GM23248 (cell line): ENCODE measurements around the gene FGF10. TPM values are rescaled to one million over a fixed set of nuclear protein-coding genes. Genes with fewer than 3 reads are reported as not detected.

ENCODE experiments used
- DNase-seq: peaks from one replicate; pipeline ENCODE4 v3.0.0-alpha.2; 2015
- H2AFZ ChIP-seq: fragments of 200-600 bp; sonication (generic); 2 replicates; pipeline ENCODE4 v1.6.1; 2016; ENCODE audit warnings: antibody characterized with exemption
- H3F3A ChIP-seq: fragments of 200-600 bp; sonication (generic); 2 replicates; pipeline ENCODE4 v1.6.1; 2016; ENCODE audit warnings: mild to moderate bottlenecking, antibody characterized with exemption, mixed run types; ENCODE audit not compliant: insufficient read depth
- H3K27ac ChIP-seq: fragments of 200-600 bp; sonication (generic); 2 replicates; pipeline ENCODE4 v1.5.1; 2016; ENCODE audit warnings: mild to moderate bottlenecking
- H3K27me3 ChIP-seq: fragments of 200-600 bp; sonication (generic); replicated peaks from 2 replicates; pipeline ENCODE4 v1.6.1; 2016; ENCODE audit warnings: mild to moderate bottlenecking; ENCODE audit not compliant: insufficient read depth
- H3K36me3 ChIP-seq: fragments of 200-600 bp; sonication (generic); 2 replicates; pipeline ENCODE4 v1.6.1; 2016; ENCODE audit warnings: low read depth, mild to moderate bottlenecking
- H3K4me1 ChIP-seq: fragments of 200-600 bp; sonication (generic); 2 replicates; pipeline ENCODE4 v1.6.1; 2016; ENCODE audit warnings: mild to moderate bottlenecking; ENCODE audit not compliant: insufficient read depth
- H3K4me2 ChIP-seq: fragments of 200-600 bp; sonication (generic); one replicate; pipeline ENCODE4 v1.6.1; 2016; ENCODE audit warnings: mild to moderate bottlenecking; ENCODE audit not compliant: unreplicated experiment
- H3K4me3 ChIP-seq: fragments of 200-600 bp; sonication (generic); 2 replicates; pipeline ENCODE4 v1.5.1; 2016; ENCODE audit warnings: mild to moderate bottlenecking
- H3K79me2 ChIP-seq: fragments of 200-600 bp; sonication (generic); 2 replicates; pipeline ENCODE4 v1.6.1; 2016; ENCODE audit warnings: mild to moderate bottlenecking; ENCODE audit not compliant: insufficient read depth
- H3K9ac ChIP-seq: fragments of 200-600 bp; sonication (generic); 2 replicates; pipeline ENCODE4 v1.6.1; 2016; ENCODE audit warnings: mild to moderate bottlenecking
- H3K9me2 ChIP-seq: fragments of 200-600 bp; sonication (generic); 2 replicates; pipeline ENCODE4 v1.6.1; 2016; ENCODE audit warnings: mixed run types, mild to moderate bottlenecking, moderate library complexity; ENCODE audit not compliant: insufficient read depth
- H3K9me3 ChIP-seq: fragments of 200-600 bp; sonication (generic); one replicate; pipeline ENCODE4 v1.6.1; 2017; ENCODE audit warnings: low read depth
- H4K20me1 ChIP-seq: fragments of 200-600 bp; sonication (generic); 2 replicates; pipeline ENCODE4 v1.6.0; 2016; ENCODE audit not compliant: insufficient read depth
- EZH2 ChIP-seq: fragments of 200-600 bp; sonication (generic); IDR thresholded peaks from 2 replicates; pipeline ENCODE4 v1.6.1; 2018; ENCODE audit warnings: antibody characterized with exemption, mild to moderate bottlenecking; ENCODE audit not compliant: insufficient read depth, poor library complexity, severe bottlenecking
- EZH2phosphoT487 ChIP-seq: fragments of 200-600 bp; sonication (generic); IDR thresholded peaks from 2 replicates; pipeline ENCODE4 v1.6.1; 2018; ENCODE audit warnings: antibody characterized with exemption, moderate library complexity, mild to moderate bottlenecking, low read depth; ENCODE audit not compliant: insufficient read depth
- WGBS, 2 experiments: methylation state at CpG; one replicate each; pipeline ENCODE4 v1.1.6; 2015 to 2017; ENCODE audit warnings: low lambda C conversion rate in 2 of 2, low coverage in 1 of 2; ENCODE audit errors: missing lambda C conversion rate in 2 of 2; 5-methylcytosine and 5-hydroxymethylcytosine counted together
- in situ Hi-C: fragments of 300-500 bp; cut with MboI; formaldehyde crosslinking; loops from 2 replicates; pipeline ENCODE4 v1.15.0; 2020
- polyA plus RNA-seq: library from polyadenylated mRNA; unstranded; fragments of >200 nt; fragmentation: Nextera tagmentation; extraction: Ambion mirVana; gene quantifications from 2 replicates; pipeline ENCODE4 v1.2.1, GENCODE V29; 2016
- total RNA-seq: library from RNA; depleted of rRNA; stranded (reverse); fragments of >200 nt; shearing (Covaris generic); gene quantifications from 2 replicates; pipeline ENCODE4 v1.2.3, GENCODE V29; 2014

The FGF10 gene
- total and polyA plus RNA-seq, 2 experiments from 2014 or later: not detected

GRCh38 chr5:44365345-44365744 is 23.9 kb downstream of the FGF10 start:
- Histone ChIP-seq H3K27me3 (no peaks in the 10 kb centered on the region), H3K4me2 (no peak overlapping the region), H3K36me3 (no peaks in the 10 kb centered on the region), H3K27ac (no peak overlapping the region), H3K4me3 (no peak overlapping the region), H3F3A (no peaks in the 10 kb centered on the region), H2AFZ (no peak overlapping the region), H4K20me1 (no peaks in the 10 kb centered on the region), H3K79me2 (no peaks in the 10 kb centered on the region), H3K4me1 (0 out of 2 replicates have a peak, but pooled peaks cover 3% of the 10 kb centered on the region), H3K9ac (no peak overlapping the region), H3K9me3 (no peaks in the 10 kb centered on the region), H3K9me2 (no peaks in the 10 kb centered on the region)
- WGBS, 2 experiments: 31 to 43% methylated on average over 2 of the region's 2 CpGs
- in situ Hi-C loops: no loop called here
- peak; percentile 54 for DNase-seq
- TF ChIP-seq EZH2phosphoT487 (no peak), EZH2 (no peak)

GRCh38 chr5:44364097-44364496 is 25.1 kb downstream of the FGF10 start:
- H3F3A ChIP-seq: no peaks in the 10 kb centered on the region
- no peak overlapping the region for H3K4me3 ChIP-seq
- DNase-seq: no peak
- no peak overlapping the region for H3K4me2 ChIP-seq
- TF ChIP-seq EZH2 (no peak), EZH2phosphoT487 (no peak)
- H3K27ac ChIP-seq: no peak overlapping the region
- H2AFZ ChIP-seq: no peak overlapping the region
- no peak overlapping the region for H3K9ac ChIP-seq
- no peaks in the 10 kb centered on the region for H3K9me2 ChIP-seq
- 55 to 66% methylated on average over 2 of the region's 2 CpGs for WGBS, 2 experiments
- no peaks in the 10 kb centered on the region for H3K36me3 ChIP-seq
- H3K79me2 ChIP-seq: no peaks in the 10 kb centered on the region
- 0 out of 2 replicates have a peak, but pooled peaks cover 3% of the 10 kb centered on the region for H3K4me1 ChIP-seq
- H3K27me3 ChIP-seq: no peaks in the 10 kb centered on the region
- in situ Hi-C loops: no loop called here
- H3K9me3 ChIP-seq: no peaks in the 10 kb centered on the region
- no peaks in the 10 kb centered on the region for H4K20me1 ChIP-seq

GRCh38 chr5:44361342-44362001 is 27.7 kb downstream of the FGF10 start:
- Histone ChIP-seq H3K4me1 (0 out of 2 replicates have a peak, but pooled peaks cover 3% of the 10 kb centered on the region), H3F3A (no peaks in the 10 kb centered on the region), H4K20me1 (no peaks in the 10 kb centered on the region), H3K4me2 (no peak overlapping the region), H3K9me2 (no peaks in the 10 kb centered on the region), H3K9me3 (no peaks in the 10 kb centered on the region), H3K27ac (no peak overlapping the region), H3K9ac (no peak overlapping the region), H3K36me3 (no peaks in the 10 kb centered on the region), H3K27me3 (no peaks in the 10 kb centered on the region), H2AFZ (no peak overlapping the region), H3K4me3 (no peak overlapping the region), H3K79me2 (no peaks in the 10 kb centered on the region)
- WGBS, 2 experiments: 39 to 40% methylated on average over 1 of the region's 1 CpG
- in situ Hi-C loops: no loop called here
- no peak for TF ChIP-seq EZH2phosphoT487
- TF ChIP-seq EZH2: no peak
- DNase-seq: no peak

- Histone ChIP-seq H3K4me1 (0 out of 2 replicates have a peak, but pooled peaks cover 3% of the 10 kb centered on the region), H3K36me3 (no peaks in the 10 kb centered on the region), H3K79me2 (no peaks in the 10 kb centered on the region), H3K4me2 (no peak overlapping the region), H3K9me3 (no peaks in the 10 kb centered on the region), H3K9ac (no peak overlapping the region), H3K27ac (no peak overlapping the region), H2AFZ (no peak overlapping the region), H3F3A (no peaks in the 10 kb centered on the region), H4K20me1 (no peaks in the 10 kb centered on the region), H3K4me3 (no peak overlapping the region), H3K27me3 (no peaks in the 10 kb centered on the region), H3K9me2 (no peaks in the 10 kb centered on the region)
- DNase-seq: no peak
- in situ Hi-C loops: no loop called here
- TF ChIP-seq EZH2phosphoT487 (no peak), EZH2 (no peak)
Observed at GRCh38 chr5:44360919-44361318, 28.3 kb downstream of the FGF10 start.
